Neural cell (in vitro differentiated cells): Measurements from ENCODE around the gene TMEM170B. TPM values are rescaled to one million over a fixed set of nuclear protein-coding genes. Genes with fewer than 3 reads are reported as not detected.

Experiments
- H2AFZ ChIP-seq: fragments of 200-600, 300-800 bp; sonication (generic), shearing (Covaris generic); 2 replicates; pipeline ENCODE4 v1.6.0; 2014; ENCODE audit warnings: low read depth, mild to moderate bottlenecking, antibody characterized with exemption, low read length, moderate library complexity
- H3F3A ChIP-seq: fragments of 200-600 bp; shearing (Covaris generic); 2 replicates; pipeline ENCODE4 v1.6.1; 2016; ENCODE audit warnings: mild to moderate bottlenecking, moderate library complexity, mixed read lengths, antibody characterized with exemption, low read length; ENCODE audit not compliant: insufficient read depth, poor library complexity, severe bottlenecking
- H3K27ac ChIP-seq: fragments of 200-600, 300-800 bp; sonication (generic), shearing (Covaris generic); 2 replicates; pipeline ENCODE4 v1.5.1; 2014; ENCODE audit warnings: mild to moderate bottlenecking, low read length, moderate library complexity
- H3K27me3 ChIP-seq: fragments of 300-800, 200-600 bp; sonication (generic), shearing (Covaris generic); 2 replicates; pipeline ENCODE4 v1.6.0; 2014; ENCODE audit warnings: mild to moderate bottlenecking, low read depth, low read length, moderate library complexity; ENCODE audit not compliant: insufficient read depth
- H3K36me3 ChIP-seq: fragments of 300-800, 200-600 bp; sonication (generic), shearing (Covaris generic); 2 replicates; pipeline ENCODE4 v1.5.1; 2014; ENCODE audit warnings: mild to moderate bottlenecking, antibody characterized with exemption, low read length, moderate library complexity; ENCODE audit not compliant: insufficient read depth
- H3K4me2 ChIP-seq: fragments of 300-800, 200-600 bp; sonication (generic), shearing (Covaris generic); 2 replicates; pipeline ENCODE4 v1.6.0; 2014; ENCODE audit warnings: mild to moderate bottlenecking, low read length
- H3K4me3 ChIP-seq: fragments of 300-800, 200-600 bp; sonication (generic), shearing (Covaris generic); 2 replicates; pipeline ENCODE4 v1.5.1; 2014; ENCODE audit warnings: mild to moderate bottlenecking, low read length, moderate library complexity
- H3K79me2 ChIP-seq: fragments of 200-600 bp; shearing (Covaris generic); replicated peaks from 2 replicates; pipeline ENCODE4 v1.6.0; 2014; ENCODE audit warnings: mild to moderate bottlenecking, low read length, moderate library complexity; ENCODE audit not compliant: insufficient read depth
- H3K9ac ChIP-seq: fragments of 300-800, 200-600 bp; sonication (generic), shearing (Covaris generic); 2 replicates; pipeline ENCODE4 v1.6.1; 2016; ENCODE audit warnings: mild to moderate bottlenecking, low read length, mixed read lengths
- H3K9me2 ChIP-seq: fragments of 200-600 bp; shearing (Covaris generic); 2 replicates; pipeline ENCODE4 v1.6.1; 2016; ENCODE audit warnings: mild to moderate bottlenecking, low read length, mixed read lengths; ENCODE audit not compliant: insufficient read depth
- H3K9me3 ChIP-seq: fragments of 200-600, 300-800 bp; sonication (generic), shearing (Covaris generic); 2 replicates; pipeline ENCODE4 v1.6.1; 2016; ENCODE audit warnings: mild to moderate bottlenecking, mixed run types, low read length, moderate library complexity, mixed read lengths
- H4K20me1 ChIP-seq: fragments of 200-600 bp; shearing (Covaris generic); 2 replicates; pipeline ENCODE4 v1.6.1; 2016; ENCODE audit warnings: mild to moderate bottlenecking, mixed run types; ENCODE audit not compliant: insufficient read depth
- CTCF ChIP-seq: fragments of 450-650 bp; IDR thresholded peaks from 2 replicates; pipeline ENCODE4 v1.5.1; 2014; ENCODE audit warnings: antibody characterized with exemption, mild to moderate bottlenecking, moderate library complexity; ENCODE audit not compliant: poor library complexity, severe bottlenecking
- EP300 ChIP-seq: fragments of 450-650 bp; conservative IDR thresholded peaks from 2 replicates; pipeline ENCODE4 v1.6.1; 2014; ENCODE audit warnings: antibody characterized with exemption, mild to moderate bottlenecking, moderate library complexity; ENCODE audit not compliant: poor library complexity, severe bottlenecking
- EZH2 ChIP-seq: fragments of 200-600, 300-800 bp; shearing (Covaris generic), sonication (generic); IDR thresholded peaks from 2 replicates; pipeline ENCODE4 v1.6.1; 2014; ENCODE audit warnings: antibody characterized with exemption, low read length, borderline replicate concordance, mild to moderate bottlenecking; ENCODE audit not compliant: insufficient read depth, poor library complexity, severe bottlenecking
- MXI1 ChIP-seq: fragments of 450-650 bp; conservative IDR thresholded peaks from 2 replicates; pipeline ENCODE4 v1.6.1; 2014; ENCODE audit warnings: antibody characterized with exemption, mild to moderate bottlenecking; ENCODE audit not compliant: poor library complexity, severe bottlenecking
- POLR2AphosphoS5 ChIP-seq: IDR thresholded peaks from 2 replicates; pipeline ENCODE4 v1.6.1; 2012
- RAD21 ChIP-seq: fragments of 450-650 bp; conservative IDR thresholded peaks from 2 replicates; pipeline ENCODE4 v1.6.1; 2014; ENCODE audit warnings: antibody characterized with exemption, mild to moderate bottlenecking, moderate library complexity
- REST ChIP-seq: IDR thresholded peaks from 2 replicates; pipeline ENCODE4 v1.6.1; 2012; ENCODE audit warnings: borderline replicate concordance
- SMC3 ChIP-seq: fragments of 450-650 bp; conservative IDR thresholded peaks from 2 replicates; pipeline ENCODE4 v1.6.1; 2014; ENCODE audit warnings: antibody characterized with exemption, mild to moderate bottlenecking, moderate library complexity; ENCODE audit not compliant: poor library complexity
- TAF1 ChIP-seq: IDR thresholded peaks from 2 replicates; pipeline ENCODE4 v1.6.1; 2012; ENCODE audit warnings: low read depth
- polyA plus RNA-seq: library from polyadenylated mRNA; depleted of rRNA; stranded (reverse); fragments of >200 nt; gene quantifications from 2 replicates; pipeline ENCODE4 v1.2.3, GENCODE V29; 2014

TMEM170B gene
- polyA plus RNA-seq, 1 donor from 2014 or later = 29.1 TPM

GRCh38 chr6:11589261-11589660, 51.7 kb downstream of the TMEM170B start:
- no peaks in the 10 kb centered on the region for H3K27me3 ChIP-seq
- H2AFZ ChIP-seq = no peak overlapping the region
- no peaks in the 10 kb centered on the region for H3K36me3 ChIP-seq
- H3K4me2 ChIP-seq = no peak overlapping the region
- H3K9me3 ChIP-seq = no peaks in the 10 kb centered on the region
- no peak overlapping the region for H3K4me3 ChIP-seq
- no peaks in the 10 kb centered on the region for H3F3A ChIP-seq
- no peak for TF ChIP-seq SMC3
- TF ChIP-seq EZH2 = no peak
- TF ChIP-seq EP300 = no peak
- no peak for TF ChIP-seq REST
- TF ChIP-seq MXI1 = no peak
- TF ChIP-seq POLR2AphosphoS5 = no peak
- TF ChIP-seq RAD21 = no peak
- no peak for TF ChIP-seq CTCF
- TF ChIP-seq TAF1 = no peak
- no peaks in the 10 kb centered on the region for H3K79me2 ChIP-seq
- no peaks in the 10 kb centered on the region for H4K20me1 ChIP-seq
- H3K27ac ChIP-seq = no peak overlapping the region
- H3K9ac ChIP-seq = no peak overlapping the region
- no peaks in the 10 kb centered on the region for H3K9me2 ChIP-seq

- H4K20me1 ChIP-seq = no peaks in the 10 kb centered on the region
- no peaks in the 10 kb centered on the region for H3K79me2 ChIP-seq
- H3K9me2 ChIP-seq = no peaks in the 10 kb centered on the region
- no peak overlapping the region for H3K27ac ChIP-seq
- H3K27me3 ChIP-seq = no peaks in the 10 kb centered on the region
- no peak overlapping the region for H2AFZ ChIP-seq
- H3K36me3 ChIP-seq = no peaks in the 10 kb centered on the region
- no peaks in the 10 kb centered on the region for H3F3A ChIP-seq
- TF ChIP-seq MXI1 (no peak), POLR2AphosphoS5 (no peak), RAD21 (no peak), SMC3 (no peak), EZH2 (no peak), EP300 (no peak), CTCF (no peak), TAF1 (no peak), REST (no peak)
- no peaks in the 10 kb centered on the region for H3K9me3 ChIP-seq
- no peak overlapping the region for H3K4me3 ChIP-seq
- no peak overlapping the region for H3K9ac ChIP-seq
- no peak overlapping the region for H3K4me2 ChIP-seq
Observed at GRCh38 chr6:11592294-11592906, 54.9 kb downstream of the TMEM170B start.
